GM18499 (cell line): ENCODE data around the gene SLC2A4RG.

Experiments
- ATAC-seq: cut with Tn5 transposase; IDR thresholded peaks from one replicate; pipeline ENCODE4 v1.9.1; 2021; ENCODE audit warnings: moderate number of reproducible peaks; ENCODE audit not compliant: insufficient read depth, unreplicated experiment

Gene SLC2A4RG

DNA sequence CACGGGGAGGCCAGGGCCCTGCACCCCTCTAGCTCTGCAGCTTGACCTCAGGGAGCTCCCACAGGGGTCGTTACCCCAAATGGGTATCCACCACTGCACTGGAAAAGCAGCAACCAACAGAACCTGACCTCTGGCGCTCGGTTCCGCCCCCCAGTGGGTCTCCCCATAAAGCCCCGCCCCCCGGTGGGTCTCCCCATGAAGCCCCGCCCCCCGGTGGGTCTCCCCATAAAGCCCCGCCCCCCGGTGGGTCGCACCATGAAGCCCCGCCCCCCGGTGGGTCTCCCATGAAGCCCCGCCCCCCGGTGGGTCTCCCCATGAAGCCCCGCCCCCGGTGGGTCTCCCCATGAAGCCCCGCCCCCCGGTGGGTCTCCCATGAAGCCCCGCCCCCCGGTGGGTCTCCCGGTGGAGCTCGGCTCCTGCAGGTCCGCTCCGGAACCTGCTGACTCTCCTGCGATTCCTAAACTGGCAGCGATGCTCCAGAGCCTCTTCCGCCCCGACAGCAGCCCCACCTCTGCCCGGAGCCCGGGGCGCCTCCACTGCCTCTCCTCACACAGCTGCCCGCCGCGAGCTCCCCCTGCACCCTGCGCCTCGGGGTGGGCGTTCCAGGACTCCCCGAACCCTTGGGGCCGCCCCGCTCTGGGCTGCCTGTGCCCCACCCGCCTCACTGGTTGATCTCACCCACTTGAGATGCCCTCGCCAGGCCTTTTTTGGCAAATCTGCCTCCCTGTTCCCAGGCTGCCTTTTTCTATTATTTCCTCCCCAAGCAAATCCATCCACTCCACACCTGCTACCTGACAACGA, 12.1 kb downstream of the SLC2A4RG start:
- no peak for ATAC-seq

GRCh38 chr20:63752411-63753101, 13.0 kb downstream of the SLC2A4RG start:
- no peak for ATAC-seq

DNA sequence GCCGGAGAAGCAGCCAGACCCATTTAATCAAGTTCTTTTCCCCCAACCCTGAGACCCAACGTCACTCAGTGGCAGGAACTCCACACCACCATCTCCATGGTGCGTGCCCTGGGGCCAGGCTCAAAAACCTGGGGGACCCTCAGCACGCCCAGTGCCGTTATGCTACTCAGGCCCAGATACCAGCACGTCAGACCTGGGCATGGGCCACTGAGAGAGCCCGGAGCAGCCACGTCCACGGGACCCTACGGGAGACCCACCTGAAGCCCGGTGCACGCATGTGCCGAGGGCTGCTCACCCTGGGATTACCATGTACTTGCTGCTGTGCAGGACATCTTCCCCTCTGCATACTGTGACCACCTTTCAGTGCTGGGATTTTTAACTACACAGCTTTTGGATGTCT, 13.8 kb downstream of the SLC2A4RG start:
- no peak for ATAC-seq

DNA sequence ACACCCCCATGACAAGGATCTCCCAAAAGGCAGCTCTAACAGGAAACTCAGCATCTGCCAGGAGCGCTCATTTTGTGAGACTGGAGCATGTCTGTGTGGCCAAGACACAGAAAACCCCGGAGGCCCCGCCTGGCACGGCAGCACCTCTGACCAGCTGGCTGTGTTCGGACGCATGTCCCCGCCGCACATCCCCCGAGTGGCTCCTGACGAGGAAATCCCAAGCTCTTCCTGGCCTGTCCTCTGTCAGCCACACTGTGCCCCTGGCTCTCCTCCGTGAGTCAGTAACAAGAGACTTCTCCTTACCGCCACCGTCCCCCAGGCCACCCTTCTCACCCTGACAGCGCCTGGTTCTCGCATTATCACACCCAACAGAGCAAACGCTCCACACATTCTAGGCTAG, 14.4 kb downstream of the SLC2A4RG start:
- ATAC-seq = no peak

- ATAC-seq = no peak
Measured at GRCh38 chr20:63755933-63756647, 16.5 kb downstream of the SLC2A4RG start.

GRCh38 chr20:63756648-63756991, 17.0 kb downstream of the SLC2A4RG start:
- no peak for ATAC-seq

DNA sequence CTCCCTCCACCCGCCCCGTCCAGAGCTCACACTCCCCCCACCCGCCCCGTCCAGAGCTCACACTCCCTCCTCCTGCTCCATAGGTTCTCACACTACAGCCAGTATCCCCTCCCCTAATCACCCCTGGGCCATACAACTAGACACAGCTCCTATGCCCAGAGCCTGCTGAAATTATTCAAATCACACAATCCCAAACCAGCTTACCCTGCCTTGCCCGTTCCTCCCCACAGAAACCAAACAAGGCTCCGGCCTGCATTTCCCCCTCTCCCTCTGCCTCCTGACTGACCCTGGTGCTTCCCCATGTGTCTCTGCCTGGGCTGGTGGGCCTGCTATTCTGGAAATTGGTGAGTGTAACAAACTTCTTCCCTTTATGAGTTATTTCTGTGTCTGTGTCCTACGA, 18.6 kb downstream of the SLC2A4RG start:
- no peak for ATAC-seq

DNA sequence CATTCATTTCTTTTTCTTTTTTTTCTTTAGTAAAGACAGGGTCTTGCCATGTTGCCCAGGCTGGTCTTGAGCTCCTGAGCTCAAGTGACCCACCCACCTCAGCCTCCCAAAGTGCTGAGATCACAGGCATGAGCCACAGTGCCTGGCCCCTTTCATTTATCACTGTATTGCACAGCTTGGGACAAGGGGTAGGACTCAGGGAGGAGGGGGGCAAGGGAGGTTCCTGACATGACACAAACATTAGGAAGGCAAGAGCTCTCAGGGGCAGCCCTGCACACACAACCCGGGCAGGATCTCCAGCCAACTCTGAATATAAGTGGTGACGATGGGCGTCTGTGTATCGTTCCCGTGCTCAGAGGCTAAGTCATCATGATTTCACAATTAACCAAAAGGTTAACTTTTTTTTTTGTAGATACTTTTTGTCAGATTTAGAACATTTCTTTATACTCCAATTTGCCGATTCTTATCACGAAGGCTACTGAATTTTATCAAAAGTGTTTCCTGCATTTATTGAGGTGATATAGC, 19.9 kb downstream of the SLC2A4RG start:
- ATAC-seq = no peak

- no peak for ATAC-seq
Measured at GRCh38 chr20:63765082-63765873, 25.7 kb downstream of the SLC2A4RG start.

DNA sequence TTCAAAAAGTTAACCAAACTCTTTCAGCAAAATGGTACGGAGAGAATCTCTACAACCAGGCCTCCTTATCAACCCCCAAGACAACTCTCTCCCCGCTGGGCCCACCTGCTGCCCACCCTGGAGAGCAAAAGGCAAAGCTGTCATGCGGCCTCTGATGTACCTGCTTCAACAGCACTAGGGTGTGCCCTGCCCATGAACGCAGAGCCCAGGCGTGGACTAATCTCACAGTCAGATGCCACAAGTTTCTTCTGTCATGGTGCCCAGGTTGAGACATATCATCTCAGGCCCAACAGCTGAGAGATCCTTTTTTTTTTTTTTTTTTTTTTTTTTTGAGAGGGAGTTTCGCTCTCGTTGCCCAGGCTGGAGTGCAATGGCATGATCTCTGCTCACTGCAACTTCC, 26.3 kb downstream of the SLC2A4RG start:
- ATAC-seq = no peak

DNA sequence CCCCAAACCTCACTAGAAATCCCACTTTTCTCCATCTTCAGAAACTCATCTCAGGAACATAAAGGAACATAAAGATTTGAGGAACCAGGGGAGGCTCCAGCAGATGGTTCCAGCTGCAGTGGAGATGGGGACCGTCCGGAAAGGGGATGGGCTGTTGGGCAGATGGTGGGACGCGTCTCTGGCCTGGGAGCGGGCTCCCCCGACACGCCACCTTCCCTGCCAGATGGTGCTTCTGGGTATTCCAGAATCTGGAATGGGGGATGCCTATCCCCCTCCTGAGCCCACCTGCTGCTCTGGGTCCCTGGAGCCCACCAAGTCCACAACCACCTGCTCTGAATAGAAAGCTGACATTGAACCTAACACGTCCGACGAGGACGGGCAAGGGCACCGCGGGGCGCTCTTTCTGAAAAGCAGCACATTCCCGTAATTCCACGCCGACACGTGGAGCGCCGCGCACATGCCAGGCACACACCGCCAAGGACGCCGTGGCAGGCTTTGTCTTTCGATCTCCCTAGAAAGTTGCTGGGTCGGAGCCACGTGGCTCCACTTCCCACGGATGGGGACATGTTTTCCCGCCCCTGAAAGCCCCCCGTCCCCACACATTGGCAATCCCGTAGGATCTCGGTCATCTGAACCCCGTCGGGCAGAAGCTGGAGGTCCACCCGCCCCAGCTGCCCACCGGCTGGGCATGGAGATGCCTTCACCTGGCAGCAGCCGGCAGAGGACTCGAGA, 27.3 kb downstream of the SLC2A4RG start:
- ATAC-seq = no peak

DNA sequence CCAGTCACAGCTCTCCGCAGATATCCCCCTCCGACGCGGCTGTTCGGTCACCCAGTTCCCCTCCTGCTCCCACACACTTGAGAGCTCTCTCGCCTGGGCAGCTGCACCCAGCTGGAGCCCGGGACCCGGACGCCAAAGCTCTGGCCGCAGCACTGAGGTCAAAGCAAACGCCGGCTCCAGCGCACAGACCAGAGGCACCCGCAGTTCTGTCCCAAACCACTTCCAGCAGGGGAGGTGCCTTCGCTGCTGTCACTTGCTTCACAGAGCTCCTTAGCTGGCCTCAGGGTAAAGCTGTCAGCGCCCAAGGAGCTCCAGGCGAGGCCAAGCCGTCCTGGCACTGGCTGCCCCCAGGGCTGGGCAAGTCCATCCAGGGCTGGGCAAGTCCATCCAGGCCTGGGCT, 27.9 kb downstream of the SLC2A4RG start:
- ATAC-seq = no peak

DNA sequence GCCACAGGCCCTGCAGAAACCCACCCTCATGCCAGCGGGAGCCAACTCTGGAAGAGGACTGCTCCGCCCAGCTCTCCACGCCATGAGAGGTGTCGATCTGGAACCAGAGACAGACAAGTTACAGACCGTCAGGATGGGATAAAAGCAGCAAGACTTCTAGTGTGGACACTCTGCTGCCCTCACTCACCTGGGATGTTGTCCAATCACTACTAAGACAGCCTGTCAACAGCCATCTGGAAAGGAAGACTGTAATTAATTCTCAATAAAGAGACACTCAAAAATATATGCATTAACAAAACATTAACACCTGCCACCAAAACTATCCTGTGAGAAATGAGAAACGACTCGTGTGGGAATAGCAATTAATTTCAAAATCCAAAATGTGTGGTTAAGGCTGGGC, 28.3 kb downstream of the SLC2A4RG start:
- ATAC-seq = no peak

DNA sequence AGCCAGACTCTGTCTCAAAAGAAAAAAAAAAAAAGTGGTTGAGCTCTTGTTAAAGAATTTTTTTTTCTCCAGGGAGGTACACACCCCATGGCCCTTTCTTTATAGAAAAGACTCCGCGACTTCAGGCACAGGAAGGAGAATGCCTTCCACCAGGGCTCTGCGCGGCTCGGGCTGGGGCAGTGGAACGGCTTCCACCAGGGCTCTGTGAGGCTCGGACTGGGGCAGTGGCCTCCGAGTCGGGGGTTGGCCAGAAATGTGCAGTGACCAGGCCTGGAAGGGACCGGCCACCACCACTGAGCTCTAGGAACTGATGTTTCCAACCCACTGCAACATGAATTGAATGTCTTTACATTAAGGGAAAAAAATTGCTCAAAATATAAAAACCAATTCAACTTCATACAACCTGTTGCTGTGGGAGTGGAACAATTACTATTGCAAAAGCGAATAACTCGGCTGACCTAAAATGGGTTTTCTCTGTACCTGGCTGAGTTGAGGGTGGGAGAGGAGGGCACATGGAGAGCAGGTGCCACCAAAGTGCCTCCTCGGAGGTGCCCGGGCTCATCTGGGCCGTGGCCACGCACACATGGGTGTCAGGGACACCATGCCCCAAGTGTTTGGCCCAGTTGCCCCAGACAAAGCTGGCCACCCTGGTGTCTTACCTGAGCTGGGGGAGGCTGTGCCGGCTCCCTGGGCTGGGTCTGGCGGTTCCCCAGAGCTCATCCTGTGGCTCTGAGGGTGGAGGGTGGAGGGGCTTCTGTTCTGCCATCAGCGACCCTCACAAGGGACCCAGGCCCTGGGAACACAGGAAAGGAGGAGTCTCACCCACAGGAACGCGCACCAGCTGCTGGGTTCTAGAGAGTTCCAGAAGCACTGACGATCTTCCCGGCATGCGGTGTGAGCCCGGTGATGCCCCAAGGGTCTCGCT, 29.3 kb downstream of the SLC2A4RG start:
- no peak for ATAC-seq

- no peak for ATAC-seq
Measured at GRCh38 chr20:63769891-63770474, 30.4 kb downstream of the SLC2A4RG start.

DNA sequence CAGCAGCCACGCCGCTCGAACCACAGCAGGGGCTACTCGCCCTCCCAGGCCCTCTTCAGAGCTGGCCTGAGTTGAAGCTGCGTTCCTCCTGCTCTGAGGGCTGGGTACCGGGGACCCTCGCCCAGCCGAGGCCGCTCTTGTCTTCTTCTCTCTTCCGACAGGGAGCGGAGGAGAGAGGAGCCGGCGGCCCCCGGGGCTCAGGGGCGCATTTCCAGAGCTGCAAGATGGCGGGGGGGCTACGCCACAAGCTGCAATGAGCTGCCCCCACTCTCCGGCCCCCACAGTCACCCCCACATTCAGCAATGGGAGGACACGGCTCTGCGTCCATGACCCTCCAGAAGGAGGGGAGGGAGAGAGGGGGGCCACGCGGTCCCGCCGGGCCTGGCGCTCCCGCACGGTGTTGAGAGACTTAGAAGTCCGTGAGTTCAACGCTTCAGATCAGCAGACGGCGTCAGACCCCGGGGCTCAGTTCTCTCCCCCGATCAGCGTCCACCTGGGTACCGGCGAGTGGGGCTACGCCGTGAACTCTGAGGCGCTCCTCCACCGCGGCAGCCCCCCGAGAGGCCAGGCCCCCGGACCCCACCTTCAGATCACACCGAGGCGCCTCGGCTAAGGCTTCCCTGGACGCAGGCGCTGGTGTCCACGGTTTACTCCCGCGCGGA, 31.6 kb downstream of the SLC2A4RG start:
- no peak for ATAC-seq

DNA sequence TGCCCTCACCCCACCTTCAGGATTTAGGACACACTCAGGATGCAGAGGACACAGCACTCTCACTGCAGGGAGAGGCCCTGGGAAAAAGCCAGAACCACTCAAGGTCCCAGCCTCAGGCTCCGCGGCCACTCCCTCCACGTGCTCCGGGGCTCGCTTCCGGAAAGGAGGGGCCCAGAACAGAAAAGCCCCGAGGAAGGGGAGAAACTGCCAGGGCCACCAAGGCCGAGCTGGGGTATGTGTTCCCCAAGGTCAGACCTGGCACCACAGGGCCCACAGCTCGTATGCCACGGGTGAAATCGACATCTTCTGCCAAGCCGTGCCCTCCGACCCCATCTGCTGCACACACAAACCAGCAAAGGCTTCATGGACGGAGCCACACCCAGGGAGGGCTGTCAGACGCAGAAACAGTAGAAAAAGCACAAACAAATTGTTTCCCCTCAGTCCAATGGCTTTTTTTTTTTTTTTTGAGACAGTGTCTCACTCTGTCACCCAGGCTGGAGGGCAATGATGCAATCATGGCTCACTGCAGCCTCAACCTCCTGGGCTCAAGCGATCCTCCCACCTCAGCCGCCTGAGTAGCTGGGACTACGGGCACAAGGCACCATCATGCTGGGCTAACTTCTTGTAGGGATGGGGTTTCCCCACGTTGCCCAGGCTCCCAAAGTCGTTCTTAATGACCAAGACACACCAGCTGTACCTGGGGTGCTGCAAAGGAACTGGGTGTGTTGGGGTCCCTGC, 33.4 kb downstream of the SLC2A4RG start:
- ATAC-seq = no peak
